Effector memory CD8-positive, alpha-beta T cell (primary cell): Measurements from ENCODE around the gene GPR15LG.
A peak's percentile ranks its signal among the peaks of the same experiment; 100 is the strongest.

Source experiments
- ATAC-seq: fragments of 150-1000 bp; cut with Tn5 transposase; replicated peaks from 2 replicates; pipeline ENCODE4 v1.10.0; 2021; ENCODE audit warnings: mild to moderate bottlenecking, moderate library complexity
- DNase-seq, 3 experiments: peaks; one replicate each; pipeline ENCODE4 v3.0.0; 2021
- H3K27ac Mint-ChIP-seq, 2 donors: one replicate each; pipeline ENCODE4 v1.8.0; 2022; ENCODE audit warnings: mild to moderate bottlenecking in 2 of 2, mixed read lengths in 2 of 2, moderate library complexity in 2 of 2
- H3K27me3 Mint-ChIP-seq, 2 donors: one replicate each; pipeline ENCODE4 v1.8.0; 2022; ENCODE audit warnings: mixed read lengths in 2 of 2
- H3K36me3 Mint-ChIP-seq: one replicate; pipeline ENCODE4 v1.8.0; 2022; ENCODE audit warnings: mild to moderate bottlenecking, moderate library complexity, mixed read lengths; ENCODE audit not compliant: insufficient read depth
- H3K4me1 Mint-ChIP-seq, 2 donors: one replicate each; pipeline ENCODE4 v1.8.0; 2022; ENCODE audit warnings: low read depth in 2 of 2, mixed read lengths in 2 of 2
- H3K4me3 Mint-ChIP-seq, 2 donors: one replicate each; pipeline ENCODE4 v1.8.0; 2022; ENCODE audit warnings: mild to moderate bottlenecking in 2 of 2, mixed read lengths in 2 of 2, moderate library complexity in 2 of 2
- H3K9me3 Mint-ChIP-seq, 2 donors: one replicate each; pipeline ENCODE4 v1.8.0; 2022; ENCODE audit warnings: mixed read lengths in 2 of 2

Gene GPR15LG

DNA sequence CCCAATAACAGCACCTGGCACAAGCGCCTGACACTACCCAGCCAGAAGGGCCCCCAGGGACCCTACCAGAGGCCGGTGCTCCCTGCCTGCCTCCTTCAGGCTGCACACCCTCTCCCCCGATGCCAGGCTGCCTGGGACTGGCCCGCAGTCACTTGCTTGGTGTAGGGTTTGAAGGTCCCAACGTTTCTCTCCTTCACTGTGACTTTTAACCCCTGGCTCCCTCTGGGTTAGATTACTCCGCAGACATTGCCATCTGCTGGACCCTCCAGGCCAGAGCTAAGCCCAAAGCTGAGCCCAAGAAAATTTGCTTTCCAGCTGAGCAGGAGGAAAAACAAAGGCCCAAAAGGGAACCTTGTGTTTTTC, 27.6 kb downstream of the GPR15LG start:
- DNase-seq, result no peak
- no peak for ATAC-seq
- H3K36me3 Mint-ChIP-seq, result no peaks in the 10 kb centered on the region
- no peak overlapping the region for H3K27ac Mint-ChIP-seq
- peaks cover 5 to 7% of the 10 kb centered on the region in 2 donors for H3K4me1 Mint-ChIP-seq
- no peak overlapping the region for H3K4me3 Mint-ChIP-seq
- no peaks in the 10 kb centered on the region for H3K27me3 Mint-ChIP-seq
- no peaks in the 10 kb centered on the region for H3K9me3 Mint-ChIP-seq

DNA sequence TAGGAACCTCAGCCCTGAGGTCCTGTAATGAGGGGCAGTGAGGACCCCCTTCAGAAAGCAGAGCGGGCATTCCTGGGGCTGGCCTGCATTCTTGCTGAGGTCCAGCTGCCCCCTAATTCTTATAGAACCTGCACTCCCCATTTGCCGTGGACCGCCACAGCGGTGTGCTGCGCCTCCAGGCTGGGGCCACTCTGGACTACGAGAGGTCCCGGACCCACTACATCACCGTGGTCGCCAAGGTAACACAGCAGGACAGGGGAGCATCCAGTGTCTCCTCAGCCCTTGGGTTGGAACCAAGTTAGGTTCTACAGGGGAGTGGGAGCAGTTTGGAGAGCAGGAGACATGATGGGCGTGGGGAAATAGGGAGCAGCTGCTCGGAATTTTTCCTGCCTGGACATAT, 28.1 kb downstream of the GPR15LG start:
- Mint-ChIP-seq H3K27ac (peak overlapping the region in 1 of 2 donors; percentile 28), H3K4me3 (no peak overlapping the region)
- no peak for DNase-seq

DNA sequence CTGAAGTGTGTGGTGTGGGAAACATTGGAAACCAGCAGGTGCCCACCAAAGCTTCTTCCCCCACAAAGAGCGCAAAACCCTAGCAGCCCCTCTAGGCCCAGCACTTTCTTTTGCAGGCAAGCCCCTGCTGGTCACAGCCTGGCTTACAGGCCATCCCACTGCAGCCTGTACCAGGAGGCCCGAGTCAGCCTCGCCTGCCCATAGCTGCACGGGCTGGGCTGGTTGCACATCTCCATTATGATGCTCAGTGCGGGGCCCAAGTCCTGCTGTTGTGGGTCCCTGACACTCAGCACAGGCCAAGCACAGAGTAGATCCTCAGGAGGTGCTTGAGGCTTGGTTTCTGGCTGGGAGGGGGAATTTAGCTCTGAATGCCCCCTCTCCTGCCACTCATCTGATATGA, 28.7 kb downstream of the GPR15LG start:
- ATAC-seq (no peak), DNase-seq (no peak)
- H3K4me3 Mint-ChIP-seq, result no peak overlapping the region
- H3K4me1 Mint-ChIP-seq, result peaks cover 5 to 7% of the 10 kb centered on the region in 2 donors
- H3K36me3 Mint-ChIP-seq, result no peaks in the 10 kb centered on the region
- no peaks in the 10 kb centered on the region for H3K9me3 Mint-ChIP-seq
- peak overlapping the region in 1 of 2 donors; percentile 28 for H3K27ac Mint-ChIP-seq
- no peaks in the 10 kb centered on the region for H3K27me3 Mint-ChIP-seq

More for the DNA sequence above, 28.1 kb downstream of the GPR15LG start:
- Mint-ChIP-seq H3K36me3 (no peaks in the 10 kb centered on the region), H3K27me3 (no peaks in the 10 kb centered on the region), H3K9me3 (no peaks in the 10 kb centered on the region), H3K4me1 (peaks cover 5 to 7% of the 10 kb centered on the region in 2 donors)
- no peak for ATAC-seq

DNA sequence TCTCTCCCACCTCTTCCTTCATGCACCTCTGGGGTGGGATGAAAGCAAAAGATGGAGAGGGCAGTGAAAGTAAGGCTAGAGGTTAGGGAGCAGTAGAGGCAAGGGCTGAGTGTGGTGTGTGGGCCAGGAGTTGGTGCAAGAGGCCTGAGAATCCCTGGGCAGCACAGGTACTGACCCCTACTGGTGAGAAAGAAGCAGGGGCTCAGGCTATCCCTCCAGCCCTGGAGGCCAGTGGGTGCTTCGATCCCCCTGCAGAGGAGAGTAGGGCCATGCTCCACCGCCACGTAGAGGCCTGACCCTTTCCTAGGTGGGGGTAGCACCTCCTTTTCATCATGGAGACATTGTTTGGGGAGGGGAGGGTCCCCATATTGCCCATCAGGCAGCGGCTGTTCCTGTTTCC, 30.5 kb downstream of the GPR15LG start:
- no peaks in the 10 kb centered on the region for H3K27me3 Mint-ChIP-seq
- no peaks in the 10 kb centered on the region for H3K36me3 Mint-ChIP-seq
- peak; percentile 26 for ATAC-seq
- no peak for DNase-seq
- H3K4me1 Mint-ChIP-seq, result peaks cover 5 to 7% of the 10 kb centered on the region in 2 donors
- H3K4me3 Mint-ChIP-seq, result no peak overlapping the region
- H3K9me3 Mint-ChIP-seq, result no peaks in the 10 kb centered on the region
- no peak overlapping the region for H3K27ac Mint-ChIP-seq

DNA sequence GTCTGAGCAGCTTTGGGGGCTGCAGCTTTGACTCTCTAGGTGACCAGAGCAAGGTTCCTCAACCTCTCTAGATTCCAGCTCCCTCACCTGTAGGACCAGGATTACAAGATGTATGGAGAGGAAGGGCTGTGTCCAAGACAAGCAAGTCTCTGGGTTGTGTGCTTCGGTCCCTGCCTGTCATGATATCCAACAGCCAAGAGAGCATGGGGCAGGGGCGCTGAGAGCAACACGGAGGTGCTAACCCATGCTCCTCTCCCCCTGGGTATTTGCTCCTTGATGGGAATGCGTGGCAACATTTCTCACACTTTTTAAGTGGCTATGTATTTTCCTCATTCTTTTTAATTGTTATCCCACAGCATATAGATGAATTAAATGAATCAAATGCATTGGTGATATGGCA, 31.0 kb downstream of the GPR15LG start:
- no peak overlapping the region for H3K27ac Mint-ChIP-seq
- ATAC-seq (no peak), DNase-seq (no peak)
- peaks cover 5 to 7% of the 10 kb centered on the region in 2 donors for H3K4me1 Mint-ChIP-seq
- no peaks in the 10 kb centered on the region for H3K27me3 Mint-ChIP-seq
- H3K4me3 Mint-ChIP-seq, result no peak overlapping the region
- no peaks in the 10 kb centered on the region for H3K36me3 Mint-ChIP-seq
- no peaks in the 10 kb centered on the region for H3K9me3 Mint-ChIP-seq

DNA sequence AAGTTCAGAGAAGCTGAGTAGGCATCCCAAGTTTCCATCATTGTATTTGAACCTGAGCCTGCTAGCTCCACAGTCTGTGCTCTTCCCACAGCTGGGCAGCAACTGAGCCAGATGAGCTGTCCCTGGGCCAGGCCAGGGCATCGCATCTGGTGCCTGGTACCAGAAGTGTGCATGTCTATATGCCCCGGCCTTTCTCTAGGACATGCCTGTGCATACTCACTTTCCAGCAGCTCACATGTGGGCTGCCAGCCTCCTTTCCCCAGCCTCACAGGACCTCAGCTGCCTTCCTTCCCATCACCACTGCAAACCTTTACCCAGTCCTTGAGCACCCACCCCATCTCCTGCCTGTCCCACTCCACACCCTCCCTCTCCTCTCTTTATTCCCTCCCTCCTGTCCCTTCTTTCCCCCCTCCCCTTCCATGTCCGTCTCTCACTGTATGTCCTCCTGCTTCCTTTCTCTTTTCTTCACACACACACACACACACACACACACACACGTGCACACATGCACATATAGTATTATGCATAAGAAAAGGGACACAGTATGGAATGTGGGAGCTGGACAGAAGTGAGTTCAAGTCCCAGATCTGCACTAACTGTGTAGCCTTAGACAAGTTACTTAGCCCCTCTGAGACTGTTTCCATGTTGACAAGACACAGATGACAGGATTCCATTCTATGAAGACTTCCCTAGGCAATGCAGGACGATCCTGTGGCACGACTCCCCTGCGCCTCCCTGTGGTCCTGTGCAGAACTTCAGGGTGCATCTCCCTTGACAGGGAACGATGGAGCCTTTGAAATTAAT, 31.6 kb downstream of the GPR15LG start:
- H3K4me3 Mint-ChIP-seq, result no peak overlapping the region
- H3K27me3 Mint-ChIP-seq, result no peaks in the 10 kb centered on the region

DNA sequence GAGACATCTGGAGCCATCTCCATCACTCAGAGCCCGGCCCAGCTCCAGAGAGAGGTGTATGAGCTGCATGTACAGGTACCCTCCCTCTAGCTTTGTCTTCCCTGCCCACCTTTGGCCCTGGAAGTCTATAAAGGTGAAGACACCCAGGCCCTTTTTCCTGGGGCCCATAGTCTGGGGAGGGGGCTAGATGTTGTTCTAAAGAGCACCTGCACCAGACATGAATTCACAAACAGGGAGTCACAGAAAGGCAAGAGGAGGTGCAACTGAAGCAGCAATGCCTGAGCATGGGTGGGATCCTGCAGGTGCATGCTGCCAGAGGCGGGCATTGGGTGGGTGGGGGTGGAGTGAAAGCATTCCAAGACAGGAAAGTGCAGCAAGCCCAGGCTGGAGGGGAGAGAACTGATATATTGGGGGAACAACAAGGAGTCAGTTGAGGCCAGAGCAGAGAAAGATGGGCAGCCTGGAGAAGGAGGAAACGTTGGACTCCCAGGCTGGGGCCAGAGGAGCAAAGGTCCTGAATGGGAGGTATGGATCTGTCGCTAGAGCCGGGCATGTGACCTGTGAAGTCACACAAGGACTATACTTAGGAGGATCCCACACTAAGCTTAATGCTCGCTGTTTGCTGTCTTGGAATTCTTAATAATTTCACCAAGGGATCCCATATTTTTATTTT, 32.4 kb downstream of the GPR15LG start:
- DNase-seq (no peak), ATAC-seq (no peak)
- Mint-ChIP-seq H3K4me1 (peaks cover 5 to 7% of the 10 kb centered on the region in 2 donors), H3K27ac (peak overlapping the region in 1 of 2 donors; percentile 58), H3K36me3 (no peaks in the 10 kb centered on the region), H3K4me3 (no peak overlapping the region), H3K9me3 (no peaks in the 10 kb centered on the region), H3K27me3 (no peaks in the 10 kb centered on the region)

More for the DNA sequence above, 31.6 kb downstream of the GPR15LG start:
- Mint-ChIP-seq H3K9me3 (no peaks in the 10 kb centered on the region), H3K27ac (peak overlapping the region in 1 of 2 donors; percentile 58), H3K4me1 (peaks cover 5 to 7% of the 10 kb centered on the region in 2 donors), H3K36me3 (no peaks in the 10 kb centered on the region)
- DNase-seq (peak; percentile 78 to 81 (median 81)), ATAC-seq (peak; percentile 97)

DNA sequence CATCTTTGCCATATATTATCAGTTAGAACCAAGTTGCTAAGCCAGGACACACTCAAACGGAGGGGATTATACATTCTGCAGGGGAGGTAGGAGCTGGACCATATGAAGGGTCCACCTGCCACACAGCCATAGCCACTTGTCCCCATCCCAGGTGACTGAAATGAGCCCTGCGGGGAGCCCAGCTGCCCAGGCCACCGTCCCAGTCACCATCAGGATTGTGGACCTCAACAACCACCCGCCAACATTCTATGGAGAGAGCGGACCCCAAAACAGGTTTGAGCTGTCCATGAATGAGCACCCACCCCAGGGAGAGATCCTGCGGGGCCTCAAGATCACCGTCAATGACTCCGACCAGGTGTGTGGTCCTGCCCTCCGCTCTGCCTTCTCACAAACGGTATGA, 34.4 kb downstream of the GPR15LG start:
- H3K4me3 Mint-ChIP-seq, result no peak overlapping the region
- DNase-seq, result no peak
- H3K36me3 Mint-ChIP-seq, result no peaks in the 10 kb centered on the region
- H3K27ac Mint-ChIP-seq, result no peak overlapping the region
- H3K27me3 Mint-ChIP-seq, result no peaks in the 10 kb centered on the region
- peaks cover 5 to 7% of the 10 kb centered on the region in 2 donors for H3K4me1 Mint-ChIP-seq
- no peak for ATAC-seq
- no peaks in the 10 kb centered on the region for H3K9me3 Mint-ChIP-seq

DNA sequence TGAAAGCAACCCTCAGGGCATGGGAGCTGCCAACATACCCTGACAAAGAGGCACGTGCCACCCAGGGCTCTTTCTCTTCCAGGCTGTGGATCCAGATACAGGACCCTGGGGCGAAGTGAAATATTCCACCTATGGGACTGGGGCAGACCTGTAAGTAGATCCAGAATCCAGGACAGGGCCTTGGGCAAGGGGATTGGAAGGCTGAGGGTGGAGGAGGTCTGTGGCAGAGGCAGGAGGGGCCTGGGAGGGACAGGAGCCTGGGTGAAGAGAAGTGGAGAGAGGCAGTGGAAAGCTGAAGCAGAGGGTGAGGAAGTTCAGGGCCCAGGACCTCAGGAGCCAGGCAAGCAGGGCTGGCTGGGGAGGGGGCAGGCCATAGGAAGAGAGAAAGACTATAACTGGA, 38.0 kb downstream of the GPR15LG start:
- Mint-ChIP-seq H3K4me3 (no peak overlapping the region), H3K27me3 (no peaks in the 10 kb centered on the region), H3K4me1 (no peaks in the 10 kb centered on the region), H3K27ac (peak overlapping the region in 1 of 2 donors; percentile 38), H3K9me3 (no peaks in the 10 kb centered on the region), H3K36me3 (no peaks in the 10 kb centered on the region)
- ATAC-seq (no peak), DNase-seq (no peak)

DNA sequence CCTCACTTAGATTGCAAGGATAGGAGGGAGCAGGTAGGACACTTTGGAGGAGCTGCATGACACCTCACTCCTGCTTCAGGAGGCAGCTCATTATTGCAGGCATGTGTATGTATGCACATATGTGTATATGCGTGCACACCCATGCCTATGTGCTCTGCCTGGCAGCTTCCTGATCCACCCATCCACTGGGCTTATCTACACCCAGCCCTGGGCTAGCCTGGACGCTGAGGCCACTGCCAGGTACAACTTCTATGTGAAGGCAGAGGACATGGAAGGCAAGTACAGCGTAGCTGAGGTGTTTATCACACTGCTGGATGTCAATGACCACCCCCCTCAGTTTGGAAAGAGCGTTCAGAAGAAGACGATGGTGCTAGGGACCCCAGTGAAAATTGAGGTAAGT, 38.4 kb downstream of the GPR15LG start:
- H3K27me3 Mint-ChIP-seq, result no peaks in the 10 kb centered on the region
- no peaks in the 10 kb centered on the region for H3K9me3 Mint-ChIP-seq
- H3K4me3 Mint-ChIP-seq, result no peak overlapping the region
- ATAC-seq, result no peak
- H3K4me1 Mint-ChIP-seq, result no peaks in the 10 kb centered on the region
- no peak for DNase-seq
- H3K36me3 Mint-ChIP-seq, result no peaks in the 10 kb centered on the region
- H3K27ac Mint-ChIP-seq, result no peak overlapping the region

DNA sequence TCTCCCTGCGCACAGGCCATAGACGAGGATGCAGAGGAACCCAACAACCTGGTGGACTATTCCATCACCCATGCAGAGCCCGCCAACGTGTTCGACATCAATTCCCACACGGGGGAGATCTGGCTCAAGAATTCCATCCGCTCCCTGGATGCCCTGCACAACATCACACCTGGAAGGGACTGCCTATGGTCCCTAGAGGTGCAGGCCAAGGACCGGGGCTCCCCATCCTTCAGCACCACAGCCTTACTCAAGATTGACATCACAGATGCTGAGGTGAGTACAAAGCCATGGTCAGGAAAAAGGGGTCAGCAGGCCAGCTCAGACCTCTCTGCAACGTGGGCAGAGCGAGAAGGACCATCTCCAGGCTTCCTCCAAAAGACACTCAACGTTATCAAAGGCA, 39.5 kb downstream of the GPR15LG start:
- Mint-ChIP-seq H3K36me3 (no peaks in the 10 kb centered on the region), H3K4me1 (no peaks in the 10 kb centered on the region), H3K4me3 (no peak overlapping the region), H3K27me3 (no peaks in the 10 kb centered on the region), H3K9me3 (no peaks in the 10 kb centered on the region), H3K27ac (no peak overlapping the region)
- ATAC-seq, result no peak
- no peak for DNase-seq

DNA sequence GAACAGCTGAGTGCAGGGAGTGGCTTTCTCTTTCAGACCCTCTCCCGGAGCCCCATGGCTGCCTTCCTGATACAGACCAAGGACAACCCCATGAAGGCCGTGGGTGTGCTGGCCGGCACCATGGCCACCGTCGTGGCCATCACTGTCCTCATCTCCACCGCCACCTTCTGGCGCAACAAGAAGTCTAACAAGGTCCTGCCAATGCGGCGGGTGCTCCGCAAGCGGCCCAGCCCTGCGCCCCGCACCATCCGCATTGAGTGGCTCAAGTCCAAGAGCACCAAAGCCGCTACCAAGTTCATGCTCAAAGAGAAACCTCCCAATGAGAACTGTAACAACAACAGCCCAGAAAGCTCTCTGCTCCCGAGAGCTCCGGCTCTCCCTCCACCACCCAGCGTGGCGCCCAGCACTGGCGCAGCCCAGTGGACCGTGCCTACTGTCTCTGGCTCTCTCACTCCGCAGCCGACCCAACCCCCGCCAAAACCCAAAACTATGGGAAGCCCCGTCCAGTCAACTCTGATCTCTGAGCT, 40.5 kb downstream of the GPR15LG start:
- H3K4me3 Mint-ChIP-seq, result peak overlapping the region in 1 of 2 donors; percentile 26
- no peaks in the 10 kb centered on the region for H3K9me3 Mint-ChIP-seq
- no peaks in the 10 kb centered on the region for H3K4me1 Mint-ChIP-seq
- no peak for ATAC-seq
- H3K27me3 Mint-ChIP-seq, result no peaks in the 10 kb centered on the region
- peak overlapping the region in 1 of 2 donors; percentile 12 for H3K27ac Mint-ChIP-seq
- no peaks in the 10 kb centered on the region for H3K36me3 Mint-ChIP-seq
- no peak for DNase-seq

DNA sequence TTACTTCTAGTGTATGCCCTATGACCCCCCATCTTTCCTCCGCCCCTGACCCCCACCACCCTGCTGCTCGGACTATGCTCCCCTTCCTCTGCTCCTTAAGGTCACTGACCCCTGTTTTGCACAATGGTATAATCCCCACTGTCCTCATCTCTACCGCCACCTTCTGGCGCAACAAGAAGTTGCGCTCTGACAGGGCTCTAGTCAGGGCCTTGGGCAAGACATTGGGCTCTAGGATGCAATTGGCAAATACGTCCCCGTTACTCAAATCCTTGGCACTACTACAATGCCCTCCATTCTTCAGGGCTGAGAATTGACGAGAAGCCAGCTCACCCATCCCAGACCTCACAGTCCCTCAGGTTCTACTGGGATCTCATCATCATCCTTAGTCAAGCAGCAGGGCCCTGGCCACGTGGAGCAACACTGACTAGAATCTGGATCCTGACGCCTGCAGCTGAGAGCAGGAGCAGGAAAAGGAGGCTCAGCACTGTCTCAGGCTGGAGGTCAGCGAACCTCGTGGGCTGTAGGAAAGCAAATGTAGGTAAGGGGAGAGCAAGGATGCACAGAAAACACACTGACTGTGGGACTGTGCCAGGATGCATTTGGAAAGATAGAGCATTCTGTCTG, 41.1 kb downstream of the GPR15LG start:
- H3K4me3 Mint-ChIP-seq, result no peak overlapping the region
- peak; percentile 23 to 46 (median 38) for DNase-seq
- H3K27ac Mint-ChIP-seq, result peak overlapping the region in 1 of 2 donors; percentile 12
- no peaks in the 10 kb centered on the region for H3K27me3 Mint-ChIP-seq
- peaks cover 0 to 3% of the 10 kb centered on the region in 2 donors for H3K9me3 Mint-ChIP-seq
- ATAC-seq, result peak; percentile 75
- H3K4me1 Mint-ChIP-seq, result no peaks in the 10 kb centered on the region
- H3K36me3 Mint-ChIP-seq, result no peaks in the 10 kb centered on the region
